ENCODE results near the gene GMNN.
"Not testable (repeated sequence)": the region's sequence is repeated elsewhere in the genome, so short reads cannot be mapped to it uniquely, and the experiment has no call there.

GMNN gene

DNA sequence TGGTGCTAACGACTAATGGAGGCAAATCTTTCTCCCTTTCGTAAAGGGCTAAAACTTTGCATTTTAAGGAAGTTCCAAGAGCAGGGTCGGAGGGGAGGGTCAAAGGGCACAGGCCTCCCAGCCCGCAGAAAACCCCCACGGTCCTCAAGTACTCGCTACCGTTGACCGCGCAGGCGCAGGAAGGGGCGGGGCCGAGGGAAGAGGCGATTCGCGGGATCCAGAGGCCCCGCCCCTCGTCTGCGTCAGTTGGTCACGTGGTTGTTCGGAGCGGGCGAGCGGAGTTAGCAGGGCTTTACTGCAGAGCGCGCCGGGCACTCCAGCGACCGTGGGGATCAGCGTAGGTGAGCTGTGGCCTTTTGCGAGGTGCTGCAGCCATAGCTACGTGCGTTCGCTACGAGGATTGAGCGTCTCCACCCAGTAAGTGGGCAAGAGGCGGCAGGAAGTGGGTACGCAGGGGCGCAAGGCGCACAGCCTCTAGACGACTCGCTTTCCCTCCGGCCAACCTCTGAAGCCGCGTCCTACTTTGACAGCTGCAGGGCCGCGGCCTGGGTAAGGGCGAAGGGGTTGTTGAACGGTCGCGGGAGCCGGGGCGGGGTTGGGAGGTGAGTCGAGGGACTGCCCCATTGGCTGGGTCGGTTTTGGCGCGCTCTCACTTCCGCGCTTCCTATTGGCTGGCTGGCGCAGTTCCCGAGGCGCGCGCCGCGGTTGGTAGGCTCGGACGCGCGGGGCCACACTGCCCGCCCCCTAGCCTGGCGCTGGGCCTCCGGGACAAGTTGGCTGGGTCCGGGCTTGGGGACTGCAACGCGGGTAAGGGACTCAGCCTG, at the start of gene GMNN:
Gene GMNN, plus strand, starts transcription at position 242 of the 824 bp plus-strand sequence. CDS start 2,310 bp downstream, outside the sequence.
- DNase-seq = peak; percentile 100

DNA sequence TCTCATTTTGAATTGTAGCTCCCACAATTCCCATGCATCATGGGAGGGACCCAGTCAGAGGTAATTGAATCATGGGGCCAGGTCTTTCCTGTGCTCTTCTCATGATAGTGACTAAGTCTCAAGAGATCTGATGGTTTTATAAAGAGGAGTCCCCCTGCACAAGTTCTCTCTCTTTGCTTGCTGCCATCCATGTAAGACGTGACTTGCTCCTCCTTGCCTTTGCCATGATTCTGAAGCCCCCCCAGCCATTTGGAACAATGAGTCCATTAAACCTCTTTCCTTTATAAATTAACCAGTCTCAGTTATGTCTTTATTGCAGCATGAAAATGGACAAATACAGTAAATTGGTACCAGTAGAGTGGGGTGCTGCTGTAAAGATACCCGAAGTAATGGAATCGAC, 44.1 kb upstream of the GMNN start:
- not testable (repeated sequence) for DNase-seq

DNA sequence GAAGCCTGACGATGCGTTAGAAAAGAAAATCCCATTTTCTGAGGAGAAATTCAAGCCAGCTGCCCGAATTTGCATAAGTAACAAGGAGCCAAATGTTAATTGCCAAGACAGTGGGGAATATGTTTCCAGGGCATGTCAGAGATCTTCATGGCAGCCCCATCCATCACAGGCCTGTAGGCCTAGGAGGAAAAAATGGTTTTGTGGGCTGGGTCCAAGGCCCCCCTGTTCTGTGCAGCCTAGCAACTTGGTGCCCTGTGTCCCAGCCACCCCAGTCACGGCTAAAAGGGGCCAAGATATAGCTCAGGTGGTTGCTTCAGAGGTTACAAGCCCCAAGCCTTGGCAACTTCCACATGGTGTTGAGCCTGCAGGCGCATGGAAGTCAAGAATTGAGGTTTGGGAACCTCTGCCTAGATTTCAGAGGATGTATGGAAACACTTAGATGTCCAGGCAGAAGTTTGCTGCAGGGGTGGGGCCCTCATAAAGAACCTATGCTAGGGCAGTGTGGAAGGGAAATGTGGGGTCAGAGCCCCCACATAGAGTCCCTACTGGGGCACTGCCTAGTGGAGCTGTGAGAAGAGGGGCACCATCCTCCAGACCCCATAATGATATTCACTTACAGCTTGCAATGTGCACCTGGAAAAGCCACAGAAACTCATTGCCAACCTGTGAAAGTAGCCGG, 43.1 kb upstream of the GMNN start:
- DNase-seq = not testable (repeated sequence)

DNA sequence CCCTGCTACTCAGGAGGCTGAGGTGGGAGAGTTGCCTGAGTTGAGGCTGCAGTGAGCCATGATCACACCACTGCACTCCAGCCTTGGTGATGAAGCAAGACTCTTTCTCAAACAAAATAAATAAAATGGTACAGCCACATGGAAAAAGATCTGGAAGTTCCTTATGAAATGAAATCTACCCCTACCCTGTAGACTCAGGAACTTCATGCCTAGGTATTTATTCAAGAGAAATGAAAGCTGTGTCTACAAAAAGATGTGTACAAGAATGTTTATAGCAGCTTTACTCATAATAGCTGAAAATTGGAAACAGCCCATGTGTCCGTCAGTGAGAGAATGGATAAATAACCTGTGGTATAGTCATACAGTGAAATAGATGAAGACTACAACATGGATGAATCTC, 40.6 kb upstream of the GMNN start:
- no peak for DNase-seq

DNA sequence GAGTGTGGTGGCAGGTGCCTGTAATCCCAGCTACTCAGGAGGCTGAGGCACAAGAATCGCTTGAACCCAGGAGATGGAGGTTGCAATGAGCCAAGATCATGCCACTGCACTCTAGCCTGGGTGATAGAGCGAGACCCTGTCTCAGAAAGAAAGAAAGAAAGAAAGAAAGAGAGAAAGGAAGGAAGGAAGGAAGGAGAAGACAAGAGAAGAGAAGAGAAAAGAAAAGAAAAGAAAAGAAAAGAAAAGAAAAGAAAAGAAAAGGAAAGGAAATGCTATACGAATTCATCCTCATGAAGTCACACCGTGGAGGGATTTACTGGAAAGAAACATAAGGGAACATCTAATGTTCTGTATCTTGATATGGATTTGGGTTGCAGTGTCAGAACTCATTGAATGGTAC, 40.0 kb upstream of the GMNN start:
- DNase-seq = not testable (repeated sequence)

DNA sequence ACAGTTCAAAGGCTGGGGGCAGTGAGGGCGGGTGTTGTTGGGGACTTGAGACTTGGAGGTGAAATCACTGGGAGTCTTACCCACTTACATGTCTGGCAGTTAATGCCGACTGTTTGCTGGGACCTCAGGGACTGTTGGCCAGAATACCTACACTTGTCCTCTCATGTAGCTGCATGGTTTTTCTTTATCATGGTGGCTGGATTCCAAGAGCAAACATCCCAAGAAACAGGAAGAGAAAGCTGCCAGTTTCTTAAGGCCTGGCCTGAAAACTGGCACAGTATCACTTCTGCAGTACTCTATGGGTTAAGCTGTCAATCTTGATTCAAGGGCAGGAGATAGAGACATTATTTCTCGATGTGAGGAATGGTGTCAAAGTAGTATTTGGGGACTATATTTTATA, 36.0 kb upstream of the GMNN start:
- DNase-seq = no peak

DNA sequence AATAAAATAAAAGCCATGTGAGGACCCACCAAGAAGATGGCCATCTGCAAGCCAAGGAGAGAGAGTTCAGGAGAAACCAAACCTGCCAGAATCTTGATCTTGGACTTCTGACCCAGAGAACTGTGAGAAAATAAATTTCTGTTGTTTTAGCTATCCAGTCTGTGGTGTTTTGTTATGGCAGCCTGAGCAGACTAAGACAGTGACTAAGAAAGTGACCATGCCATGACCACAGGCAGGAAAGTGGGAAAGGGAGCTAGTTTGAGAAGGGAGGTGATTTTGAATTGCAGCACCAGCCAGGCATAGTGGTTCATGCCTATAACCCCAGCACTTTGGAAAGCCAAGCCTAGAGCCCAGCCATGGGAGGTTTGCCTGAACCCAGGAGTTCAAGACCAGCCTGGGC, 33.9 kb upstream of the GMNN start:
- DNase-seq = no peak

DNA sequence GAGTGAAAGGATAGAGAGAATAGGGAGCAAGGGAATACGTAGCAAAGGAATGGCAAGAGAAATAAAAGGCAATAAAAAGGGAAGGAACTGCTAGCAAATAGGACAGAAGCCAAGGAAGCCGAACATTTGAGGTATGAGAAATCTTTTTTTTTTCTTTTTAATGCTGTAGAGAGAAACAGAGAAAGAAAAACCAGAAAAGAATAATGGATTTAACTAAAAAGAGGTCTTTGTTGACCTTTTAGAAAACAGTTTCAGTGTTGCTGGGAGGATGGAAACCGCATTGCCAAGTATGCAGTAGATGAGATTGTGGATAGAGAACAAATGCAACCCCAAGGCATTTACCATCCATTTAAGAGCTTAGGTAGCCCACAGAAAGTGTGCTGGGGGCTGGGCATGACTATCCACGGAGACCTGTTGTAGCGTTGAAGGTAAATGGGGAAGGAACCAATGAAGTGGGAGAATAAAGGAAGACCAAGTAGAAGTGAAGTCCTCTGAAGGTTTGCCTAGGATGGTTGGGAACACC, 32.5 kb upstream of the GMNN start:
- DNase-seq = no peak

DNA sequence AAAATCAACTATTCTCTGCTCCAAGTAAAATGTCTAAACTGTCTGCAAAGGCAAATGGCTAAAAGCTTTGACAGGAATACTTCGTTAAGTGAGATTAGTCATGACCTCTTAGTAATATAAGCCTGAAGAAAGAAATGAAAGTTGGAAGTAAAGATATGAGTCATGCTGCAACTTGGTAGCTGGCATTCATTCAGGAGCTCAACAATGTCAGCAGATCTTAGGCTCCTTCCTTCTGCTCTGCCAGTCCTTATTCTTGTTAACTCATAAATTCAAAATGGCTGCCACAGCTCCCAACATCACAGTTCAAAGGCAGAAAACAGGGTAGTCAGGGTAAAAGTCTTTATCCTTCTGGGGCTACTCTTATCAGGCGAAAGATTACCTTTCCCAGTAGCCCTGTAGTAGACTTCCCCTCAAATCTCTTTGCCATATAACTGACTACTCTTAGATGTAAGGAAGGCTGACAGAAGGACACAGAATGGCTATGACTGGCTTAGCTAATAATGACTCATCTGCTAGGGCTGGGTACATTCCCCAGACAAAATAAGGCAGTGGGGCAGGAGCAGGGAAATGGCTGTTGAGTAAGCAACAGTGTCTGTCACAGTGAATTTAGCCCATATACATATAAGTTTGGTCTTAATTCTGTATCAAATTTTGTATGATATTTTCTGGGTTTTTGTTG, 31.3 kb upstream of the GMNN start:
- peak; percentile 35 for DNase-seq

DNA sequence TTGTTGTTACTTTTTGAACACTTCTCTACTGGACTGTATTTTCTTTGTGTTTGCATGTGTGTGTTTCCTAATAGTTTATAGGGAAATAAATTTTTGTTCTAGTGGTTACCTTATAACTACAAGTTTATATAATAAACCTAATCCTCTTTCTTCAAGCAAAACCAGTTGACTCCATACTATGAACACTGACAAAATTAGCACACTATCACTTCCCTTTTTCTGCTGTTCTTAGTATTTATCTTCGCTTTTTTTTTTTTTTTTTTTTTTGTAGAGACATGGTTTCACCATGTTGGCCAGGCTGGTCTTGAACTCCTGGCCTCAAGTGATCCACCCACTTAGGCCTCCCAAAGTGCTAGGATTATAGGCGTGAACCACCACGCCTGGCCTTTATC, 30.8 kb upstream of the GMNN start:
- DNase-seq = no peak

DNA sequence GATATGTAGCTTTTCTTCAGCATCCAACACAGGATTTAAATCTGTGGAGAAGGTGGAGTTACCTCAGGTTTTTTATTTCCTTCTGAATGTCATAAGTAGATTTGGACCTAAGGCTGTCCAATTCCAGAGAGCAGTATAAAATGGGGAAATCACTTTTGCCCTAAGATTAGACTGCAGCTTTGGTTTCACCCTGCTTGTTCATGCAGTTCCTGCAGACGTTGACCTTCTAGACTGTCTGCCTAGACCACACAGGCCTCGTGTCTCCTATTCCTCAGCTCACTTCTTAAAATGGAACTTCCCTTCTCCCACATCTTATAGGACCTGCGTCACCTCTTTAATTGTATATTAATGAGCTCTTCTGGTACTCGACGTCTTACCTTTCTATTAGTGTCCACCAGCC, 29.8 kb upstream of the GMNN start:
- DNase-seq = no peak

DNA sequence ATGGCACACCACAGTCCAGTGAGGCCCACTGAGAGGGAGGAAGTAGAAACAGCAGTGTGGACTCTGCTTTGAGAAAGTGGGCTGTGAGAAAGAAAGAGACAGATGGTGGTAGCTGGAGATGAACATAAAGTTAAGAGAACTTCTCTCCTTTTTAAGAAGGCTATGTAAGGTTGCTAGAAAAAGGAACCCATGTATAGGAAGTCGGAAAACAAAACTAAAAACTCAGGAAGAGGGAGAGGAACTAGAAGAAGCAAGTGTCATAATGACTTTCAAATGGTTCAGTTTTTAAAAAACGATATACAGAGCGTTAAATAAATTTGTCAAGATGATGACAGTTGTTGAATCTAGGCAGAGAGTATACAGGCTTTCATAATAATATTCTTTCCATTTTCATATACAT, 25.4 kb upstream of the GMNN start:
- no peak for DNase-seq

DNA sequence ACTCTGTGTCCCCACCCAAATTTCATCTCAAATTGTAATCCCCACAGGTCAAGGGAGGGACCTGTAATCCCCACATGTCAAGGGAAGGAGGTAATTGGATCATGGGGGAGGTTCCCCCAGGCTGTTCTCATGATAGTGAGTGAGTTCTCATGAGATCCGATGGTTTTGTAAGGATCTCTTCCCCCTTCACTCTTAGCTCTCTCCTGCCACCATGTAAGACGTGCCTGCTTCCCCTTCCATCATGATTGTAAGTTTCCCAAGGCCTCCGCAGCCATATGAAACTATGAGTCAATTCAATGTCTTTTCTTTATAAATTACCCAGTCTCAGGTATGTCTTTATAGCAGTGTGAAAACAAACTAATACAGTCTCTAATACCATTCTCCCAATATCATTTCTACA, 23.9 kb upstream of the GMNN start:
- not testable (repeated sequence) for DNase-seq

DNA sequence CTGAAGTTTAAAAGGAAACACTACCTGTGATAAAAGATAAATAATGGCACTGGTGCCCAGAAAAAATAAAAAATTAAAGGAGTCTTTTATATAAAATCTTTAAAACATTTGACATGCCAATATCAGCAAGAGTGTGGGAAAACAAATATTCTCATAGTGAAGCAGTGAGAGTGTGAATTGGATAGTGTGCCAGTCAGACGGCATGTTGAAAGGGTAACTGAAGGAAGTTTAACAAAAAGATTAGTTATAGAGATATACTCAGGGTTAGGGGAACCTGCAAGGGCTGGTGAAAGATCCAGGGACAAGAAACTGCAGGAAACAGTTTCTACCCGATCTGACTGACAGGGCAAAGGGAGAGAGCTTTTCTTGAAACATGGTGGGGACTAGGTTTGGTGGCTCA, 22.2 kb upstream of the GMNN start:
- DNase-seq = no peak

DNA sequence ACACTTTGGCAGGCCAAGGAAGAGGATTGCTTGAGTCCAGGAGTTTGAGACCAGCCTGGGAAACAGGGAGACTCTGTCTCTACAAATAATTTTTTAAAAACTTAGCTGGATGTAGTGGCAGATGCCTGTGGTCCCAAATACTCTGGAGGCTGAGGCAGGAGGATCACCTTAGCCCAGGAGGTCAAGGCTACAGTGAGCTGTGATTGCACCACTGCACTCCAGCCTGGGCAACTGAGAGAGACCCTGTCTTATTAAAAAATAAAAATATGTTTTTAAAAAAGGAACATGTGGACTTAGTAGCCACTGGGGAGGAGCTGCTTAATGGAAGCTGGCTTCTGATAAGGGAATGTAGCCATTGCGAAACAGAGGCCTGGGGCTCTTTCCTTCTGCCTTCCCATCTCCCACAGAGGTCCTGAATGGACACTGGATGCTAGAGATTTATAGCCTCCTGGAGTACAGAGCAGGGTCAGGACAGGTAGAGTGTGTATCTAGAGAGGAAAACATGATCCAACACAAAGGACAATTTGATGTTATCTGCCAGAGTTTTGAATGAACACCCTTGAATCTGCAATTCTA, 21.7 kb upstream of the GMNN start:
- DNase-seq = no peak

DNA sequence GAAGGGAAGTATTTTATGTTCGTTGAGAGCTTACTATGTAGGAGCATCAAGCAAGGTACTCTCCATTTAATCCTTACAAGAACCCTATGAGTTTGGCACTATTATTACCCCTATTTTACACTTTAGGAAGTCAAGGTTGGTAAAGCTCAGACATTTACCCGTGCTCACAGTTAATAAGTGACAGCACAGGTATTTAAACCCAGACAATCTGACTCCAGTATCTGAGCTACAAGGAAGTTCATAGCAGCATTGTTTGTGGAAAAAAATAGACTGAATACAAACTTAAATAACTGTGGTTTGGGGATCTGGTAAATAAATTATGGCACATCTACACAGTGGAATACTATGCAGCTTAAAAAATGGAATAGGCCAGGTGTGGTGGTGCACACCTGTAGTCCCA, 21.2 kb upstream of the GMNN start:
- no peak for DNase-seq

DNA sequence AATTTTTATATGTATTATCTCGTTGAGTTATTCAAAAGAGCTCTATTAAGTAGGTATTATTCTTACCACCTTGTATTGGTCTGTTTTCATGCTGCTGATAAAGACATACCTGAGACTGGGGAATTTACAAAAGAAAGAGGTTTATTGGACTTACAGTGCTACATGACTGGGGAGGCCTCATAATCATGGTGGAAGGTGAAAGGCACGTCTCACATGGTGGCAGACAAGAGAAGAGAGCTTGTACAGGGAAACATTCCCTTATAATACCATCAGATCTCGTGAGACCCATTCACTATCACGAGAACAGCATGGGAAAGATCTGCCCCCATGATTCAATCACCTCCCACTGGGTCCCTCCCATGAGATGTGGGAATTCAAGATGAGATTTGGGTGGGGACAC, 20.4 kb upstream of the GMNN start:
- not testable (repeated sequence) for DNase-seq

DNA sequence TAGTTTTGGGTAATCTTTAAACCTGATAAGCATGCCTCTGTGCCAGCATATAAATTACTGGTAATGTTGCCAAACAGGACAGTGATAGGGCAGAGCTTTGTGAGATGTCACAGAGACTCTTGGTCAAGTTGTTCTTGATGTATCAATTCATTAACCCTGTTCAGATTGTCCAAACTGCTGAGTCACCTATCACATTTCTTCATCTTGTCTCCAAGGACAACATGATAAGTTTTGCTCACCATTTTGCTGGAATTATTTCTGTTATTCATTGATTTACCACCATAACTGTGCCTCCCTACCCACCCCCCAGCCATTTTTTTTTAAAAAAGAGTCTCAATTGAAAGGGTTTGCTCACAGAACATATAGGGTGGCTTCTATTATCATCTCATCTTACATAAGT, 19.5 kb upstream of the GMNN start:
- no peak for DNase-seq

DNA sequence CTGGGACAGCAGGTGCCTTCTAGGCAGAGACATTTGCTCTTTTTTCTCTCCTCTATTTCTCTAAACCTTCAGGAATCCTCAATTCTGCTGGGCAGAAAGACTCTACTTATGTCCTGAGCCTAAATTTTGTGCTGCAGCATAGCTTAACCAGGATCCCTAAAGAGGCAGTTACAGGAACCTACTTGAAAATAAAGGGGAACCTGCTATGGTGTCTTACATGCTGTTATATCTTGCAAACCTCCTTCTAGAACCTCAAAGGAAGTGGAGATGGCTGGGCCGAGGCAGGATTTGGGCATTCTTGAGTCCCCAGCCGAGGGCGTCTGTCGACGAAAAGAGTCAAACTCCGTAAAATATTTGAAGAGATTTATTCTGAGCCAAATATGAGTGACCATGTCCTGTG, 17.1 kb upstream of the GMNN start:
- no peak for DNase-seq

DNA sequence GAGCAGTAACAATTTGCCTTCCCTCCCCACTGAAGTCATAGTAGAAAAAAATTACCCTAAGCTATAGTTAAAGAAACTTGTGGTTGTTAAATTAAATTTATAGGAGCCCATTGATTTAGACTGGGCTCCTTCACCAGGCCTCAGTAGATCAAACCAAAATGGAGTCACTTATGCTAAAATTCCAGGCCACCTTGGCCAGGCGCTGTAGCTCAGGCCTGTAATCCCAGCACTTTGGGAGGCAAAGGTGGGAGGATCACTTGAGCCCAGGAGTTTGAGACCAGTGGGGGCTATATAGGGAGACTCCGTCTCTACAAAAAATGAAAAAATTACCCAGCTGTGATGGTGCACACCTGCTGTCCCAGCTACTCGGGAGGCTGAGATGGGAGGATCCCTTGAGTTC, 15.0 kb upstream of the GMNN start:
- DNase-seq = no peak

DNA sequence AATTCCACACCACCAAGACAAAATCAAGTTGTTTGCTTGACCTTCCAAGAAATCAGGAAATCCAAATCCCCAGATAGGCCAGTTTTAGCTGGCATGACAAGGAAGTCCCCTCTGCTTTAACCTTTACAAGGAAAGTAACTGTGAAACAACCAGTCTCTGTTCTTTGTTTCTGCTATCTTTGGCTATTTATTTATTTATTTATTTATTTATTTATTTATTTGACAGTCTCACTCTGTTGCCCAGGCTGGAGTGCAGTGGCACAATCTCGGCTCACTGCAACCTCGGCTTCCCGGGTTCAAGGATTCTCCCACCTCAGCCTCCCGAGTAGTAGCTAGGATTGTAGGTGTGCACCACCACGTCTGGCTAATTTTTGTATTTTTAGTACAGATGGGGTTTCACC, 14.5 kb upstream of the GMNN start:
- DNase-seq = no peak

DNA sequence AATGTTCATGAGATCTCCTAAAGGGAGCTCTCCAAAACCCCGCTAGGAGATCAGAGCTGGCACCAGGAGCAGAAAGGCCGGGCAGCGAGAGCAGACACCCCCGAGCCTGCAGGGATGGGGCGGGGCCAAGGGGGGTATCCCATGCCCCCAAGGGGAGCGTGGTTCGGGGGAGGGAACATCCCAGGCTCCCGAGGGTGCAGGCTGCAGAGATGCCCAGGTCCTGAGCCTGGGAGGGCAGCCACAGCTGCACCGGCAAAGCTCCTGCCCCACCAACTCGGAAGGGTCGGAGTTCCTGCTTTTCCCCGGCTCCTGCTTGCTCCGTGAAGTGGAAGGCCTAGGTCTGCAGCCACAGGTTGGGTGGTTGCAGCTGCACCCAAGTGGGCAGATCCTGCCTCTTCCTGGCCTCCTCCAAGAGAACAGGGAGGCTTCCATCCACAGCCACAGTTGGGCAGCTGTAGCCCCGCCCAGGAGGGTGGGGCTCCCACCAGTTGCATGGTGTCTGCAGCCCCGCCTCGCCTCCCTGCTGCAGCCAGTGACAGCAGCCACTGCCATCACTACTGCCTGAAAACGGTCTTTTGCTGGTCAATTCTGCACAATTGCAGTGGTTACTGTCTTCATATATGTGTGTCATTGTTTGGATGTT, 13.4 kb upstream of the GMNN start:
- DNase-seq = peak; percentile 34

DNA sequence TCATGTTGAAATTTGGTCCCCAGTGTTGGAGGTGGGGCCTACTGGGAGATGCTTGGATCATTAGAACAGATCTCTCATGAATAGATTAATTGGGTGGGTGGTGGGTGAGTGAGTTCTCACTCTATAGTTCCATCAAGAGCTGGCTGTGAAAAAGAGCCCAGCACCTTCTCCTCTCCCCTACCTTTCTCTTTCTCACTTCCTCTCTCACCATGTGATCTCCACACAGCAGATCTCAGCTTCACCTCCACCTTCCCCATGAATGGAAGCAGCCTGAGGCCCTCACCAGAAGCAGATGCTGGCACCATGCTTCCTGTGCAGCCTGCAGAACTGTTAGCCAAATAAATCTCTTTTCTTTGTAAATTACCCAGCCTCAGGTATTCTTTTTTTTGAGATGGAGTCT, 12.9 kb upstream of the GMNN start:
- DNase-seq = no peak

Data from stimulated activated CD8-positive, alpha-beta memory T cell treated with anti-CD3 and anti-CD28 coated beads, Interleukin-4, amount 100 ng/mL, for 48 hours (primary cell).